ENCODE results near the gene C4BPB. TPM values are rescaled to one million over a fixed set of nuclear protein-coding genes. Genes with fewer than 3 reads are reported as not detected.

C4BPB gene
- total and polyA plus RNA-seq, 2 of the 4 experiments (the other 2 are of a cell fraction): not detected

GRCh38 chr1:207076181-207076955 lies 12.3 kb upstream of the C4BPB start:
- Histone ChIP-seq H3K23ac (ENCODE audit: low read depth, low read length) (no peak overlapping the region), H3K27ac (ENCODE audit: insufficient read depth, low read length) (no peak overlapping the region), H2AFZ (replicated peaks; ENCODE audit: low read length, poor library complexity) (no peak overlapping the region), H3K9me3 (ENCODE audit: control insufficient read depth, insufficient read depth, low read length) (no peaks in the 10 kb centered on the region), H3K56ac (ENCODE audit: extremely low read depth, insufficient read depth, low read length) (no peak overlapping the region), H3K4me3 (ENCODE audit: insufficient read depth, low read depth, low read length) (no peak overlapping the region), H4K91ac (ENCODE audit: insufficient read depth, low read depth, low read length) (no peak overlapping the region), H3K4ac (ENCODE audit: low read depth, low read length) (no peak overlapping the region), H3K36me3 (ENCODE audit: control insufficient read depth, insufficient read depth, low read length) (no peaks in the 10 kb centered on the region), H3K9me1 (ENCODE audit: insufficient read depth, low read length) (no peaks in the 10 kb centered on the region), H3K14ac (replicated peaks; ENCODE audit: low read depth, low read length) (no peak overlapping the region), H4K20me1 (ENCODE audit: insufficient read depth, low read length) (no peaks in the 10 kb centered on the region), H2AK5ac (ENCODE audit: low read depth, low read length) (no peak overlapping the region), H2BK5ac (ENCODE audit: low read depth, low read length, poor library complexity, severe bottlenecking) (no peak overlapping the region), H3K79me1 (ENCODE audit: low read depth in 1 of 2, low read length in 2 of 2) (no peaks in the 10 kb centered on the region), H3K18ac (ENCODE audit: low read depth, low read length) (no peak overlapping the region), H2BK120ac (ENCODE audit: low read depth, low read length) (no peak overlapping the region), H3K4me1 (ENCODE audit: control insufficient read depth, insufficient read depth, low read length) (no peaks in the 10 kb centered on the region), H3K27me3 (ENCODE audit: control insufficient read depth, insufficient read depth, low read length) (peaks cover 3% of the 10 kb centered on the region; the same call in 1 of the 2 replicates), H3K4me2 (ENCODE audit: low read depth, low read length) (no peak overlapping the region), H4K5ac (ENCODE audit: low read depth, low read length) (no peak overlapping the region), H3K9ac (ENCODE audit: low read depth, low read length) (no peak overlapping the region), H2AK9ac (replicated peaks; ENCODE audit: low read depth, low read length, poor library complexity) (no peak overlapping the region), H4K8ac (ENCODE audit: low read depth in 2 of 2, low read length in 2 of 2) (no peak overlapping the region), H2BK20ac (ENCODE audit: low read depth, low read length) (no peak overlapping the region), H2BK15ac (ENCODE audit: low read depth, low read length) (no peak overlapping the region)
- no peak for DNase-seq
- dilution Hi-C loops (cut with HindIII; ENCODE audit: low sequenced_read_pairs, unreplicated experiment): no loop called here
- TF ChIP-seq MAFK (IDR thresholded peaks at IDR 0.05; ENCODE audit: low read depth, low read length) (no peak), ELK1 (IDR thresholded peaks at IDR 0.05; ENCODE audit: borderline replicate concordance, low read depth, low read length) (no peak), MXI1 (IDR thresholded peaks at IDR 0.05; ENCODE audit: borderline replicate concordance, low read depth, low read length) (no peak), MAZ (IDR thresholded peaks at IDR 0.05; ENCODE audit: borderline replicate concordance, low read depth, low read length) (no peak), SMC3 (IDR thresholded peaks at IDR 0.05; ENCODE audit: low read depth, low read length) (no peak)
- no CpG with 5 or more reads among the region's 5 CpGs for WGBS, 2 experiments (ENCODE audit: extremely low coverage in 2 of 2, insufficient read length in 1 of 2)
- intact Hi-C loops (cut with micrococcal nuclease): loop anchor here (2.0 to 10.0 kb wide), 6 partner anchors 26 to 469 kb away; partner anchors contain the start of gene YOD1
- in situ Hi-C loops (cut with MboI; ENCODE audit: low sequenced_read_pairs): loop anchor here (5.0 kb wide), 1 partner anchor 51 kb away; no protein-coding TSS in a partner anchor
- ChIA-PET CTCF (interaction anchor here (1.0 to 2.2 kb wide), 2 partner anchors 23 to 329 kb away, joined by 3 to 5 read pairs; partner anchors contain the start of gene PFKFB2), POLR2A (ENCODE audit: unreplicated experiment) (interaction anchor here (0.6 kb wide), 1 partner anchor 82 kb away, joined by 10 read pairs; no protein-coding TSS in a partner anchor)
- no TSS peak for BruUV-seq (replicated peaks)
- no peak for ATAC-seq (ENCODE audit: low read depth)
